Progenitor cell of endocrine pancreas (in vitro differentiated cells): ENCODE results near the gene SHC3. TPM values are rescaled to one million over a fixed set of nuclear protein-coding genes. Genes with fewer than 3 reads are reported as not detected.

Experiments used
- DNase-seq: peaks from one replicate; pipeline ENCODE4 v3.0.0; 2021; ENCODE audit warnings: low spot score; ENCODE audit not compliant: unreplicated experiment
- H3K27ac Mint-ChIP-seq: 2 replicates; pipeline ENCODE4 v1.8.0; 2021; ENCODE audit warnings: mild to moderate bottlenecking, moderate library complexity, mixed read lengths
- H3K27me3 Mint-ChIP-seq: 2 replicates; pipeline ENCODE4 v1.8.0; 2021; ENCODE audit warnings: mixed read lengths
- H3K36me3 Mint-ChIP-seq: 2 replicates; pipeline ENCODE4 v1.8.0; 2022; ENCODE audit warnings: mixed read lengths; ENCODE audit not compliant: insufficient read depth
- H3K4me1 Mint-ChIP-seq: 2 replicates; pipeline ENCODE4 v1.8.0; 2021; ENCODE audit warnings: low read depth, mixed read lengths
- H3K4me3 Mint-ChIP-seq: 2 replicates; pipeline ENCODE4 v1.8.0; 2021; ENCODE audit warnings: low read depth, mild to moderate bottlenecking, moderate library complexity, mixed read lengths
- H3K9me3 Mint-ChIP-seq: 2 replicates; pipeline ENCODE4 v1.8.0; 2021; ENCODE audit warnings: low read depth, mixed read lengths
- total RNA-seq: library from RNA; stranded (reverse); gene quantifications from 2 replicates; pipeline ENCODE4 v1.2.1, GENCODE V29; 2021
- TF ChIP-seq, protein P1 (sequence below): fragments of 200-600 bp; sonication (generic); IDR thresholded peaks from one replicate; pipeline ENCODE4 v1.5.0; 2021; ENCODE audit warnings: antibody characterized with exemption, mild to moderate bottlenecking; ENCODE audit not compliant: unreplicated experiment

The SHC3 gene
- total RNA-seq, 1 donor from 2014 or later = 1.3 TPM

DNA sequence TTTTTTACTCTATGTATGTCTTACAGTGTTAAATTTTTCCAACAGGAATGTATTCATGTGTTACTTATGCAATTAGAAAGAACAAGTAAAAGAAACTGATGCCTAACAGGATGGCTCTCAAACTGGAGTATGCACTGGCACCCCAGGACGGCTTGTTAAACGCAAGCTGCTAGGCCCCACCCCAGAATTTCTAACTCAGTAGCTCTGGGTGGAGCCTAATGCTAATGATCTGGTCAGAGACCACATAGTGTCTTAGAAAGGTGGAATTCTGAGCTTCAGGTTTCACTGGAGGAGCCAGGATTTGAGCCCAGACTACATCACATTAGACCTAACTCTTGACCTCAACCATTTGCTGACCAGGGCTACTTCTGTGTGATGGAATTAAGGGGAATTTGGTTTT is 34.4 kb downstream of the SHC3 start:
- H3K27me3 Mint-ChIP-seq = peaks cover 5% of the 10 kb centered on the region
- no peak overlapping the region for H3K4me3 Mint-ChIP-seq
- H3K27ac Mint-ChIP-seq = no peak overlapping the region
- TF ChIP-seq, protein P1, sequence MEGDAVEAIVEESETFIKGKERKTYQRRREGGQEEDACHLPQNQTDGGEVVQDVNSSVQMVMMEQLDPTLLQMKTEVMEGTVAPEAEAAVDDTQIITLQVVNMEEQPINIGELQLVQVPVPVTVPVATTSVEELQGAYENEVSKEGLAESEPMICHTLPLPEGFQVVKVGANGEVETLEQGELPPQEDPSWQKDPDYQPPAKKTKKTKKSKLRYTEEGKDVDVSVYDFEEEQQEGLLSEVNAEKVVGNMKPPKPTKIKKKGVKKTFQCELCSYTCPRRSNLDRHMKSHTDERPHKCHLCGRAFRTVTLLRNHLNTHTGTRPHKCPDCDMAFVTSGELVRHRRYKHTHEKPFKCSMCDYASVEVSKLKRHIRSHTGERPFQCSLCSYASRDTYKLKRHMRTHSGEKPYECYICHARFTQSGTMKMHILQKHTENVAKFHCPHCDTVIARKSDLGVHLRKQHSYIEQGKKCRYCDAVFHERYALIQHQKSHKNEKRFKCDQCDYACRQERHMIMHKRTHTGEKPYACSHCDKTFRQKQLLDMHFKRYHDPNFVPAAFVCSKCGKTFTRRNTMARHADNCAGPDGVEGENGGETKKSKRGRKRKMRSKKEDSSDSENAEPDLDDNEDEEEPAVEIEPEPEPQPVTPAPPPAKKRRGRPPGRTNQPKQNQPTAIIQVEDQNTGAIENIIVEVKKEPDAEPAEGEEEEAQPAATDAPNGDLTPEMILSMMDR = no peak
- H3K9me3 Mint-ChIP-seq = peaks cover 3% of the 10 kb centered on the region
- H3K4me1 Mint-ChIP-seq = peaks cover 1% of the 10 kb centered on the region
- no peak for DNase-seq
- no peaks in the 10 kb centered on the region for H3K36me3 Mint-ChIP-seq

DNA sequence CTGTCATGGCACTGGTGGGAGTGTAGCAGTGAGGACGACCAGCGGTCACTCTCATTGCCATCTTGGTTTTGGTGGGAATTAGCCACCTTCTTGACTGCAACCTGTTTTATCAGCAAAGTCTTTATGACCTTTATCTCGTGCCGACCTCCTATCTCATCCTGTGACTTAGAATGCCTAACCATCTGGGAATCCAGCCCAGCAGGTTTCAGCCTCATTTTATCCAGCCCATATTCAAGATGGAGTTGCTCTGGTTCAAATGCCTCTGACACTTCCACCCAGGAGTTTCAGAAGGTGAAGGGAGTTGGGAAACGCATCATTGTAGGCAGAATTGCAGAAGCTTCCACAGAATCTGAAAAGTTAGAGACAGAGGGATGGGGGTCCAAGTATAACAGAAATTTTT is 35.4 kb downstream of the SHC3 start:
- Mint-ChIP-seq H3K4me1 (peaks cover 1% of the 10 kb centered on the region), H3K4me3 (no peak overlapping the region), H3K9me3 (peaks cover 3% of the 10 kb centered on the region), H3K27ac (no peak overlapping the region), H3K27me3 (peaks cover 5% of the 10 kb centered on the region), H3K36me3 (no peaks in the 10 kb centered on the region)
- DNase-seq = no peak
- TF ChIP-seq, protein P1 = no peak

DNA sequence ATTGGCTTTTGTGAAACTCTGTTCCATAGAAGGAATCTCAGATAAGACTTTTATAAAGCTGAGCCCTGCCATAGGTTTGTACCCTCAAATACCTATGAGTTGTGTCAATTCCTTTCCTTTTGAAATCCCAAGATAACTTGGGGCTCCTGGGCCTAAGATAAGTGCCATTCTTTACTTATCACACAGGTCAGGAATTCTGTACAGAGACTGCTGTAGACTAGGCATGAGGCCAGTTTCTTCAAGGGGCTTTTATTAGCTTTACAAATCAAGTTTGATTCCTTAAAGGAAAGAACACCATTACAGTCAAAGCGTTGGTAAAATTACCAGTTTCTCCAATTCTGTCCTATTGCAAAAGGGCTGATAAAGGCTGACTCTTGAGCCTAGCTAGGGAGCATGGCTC is 39.2 kb downstream of the SHC3 start:
- TF ChIP-seq, protein P1 = no peak
- no peak overlapping the region for H3K27ac Mint-ChIP-seq

DNA sequence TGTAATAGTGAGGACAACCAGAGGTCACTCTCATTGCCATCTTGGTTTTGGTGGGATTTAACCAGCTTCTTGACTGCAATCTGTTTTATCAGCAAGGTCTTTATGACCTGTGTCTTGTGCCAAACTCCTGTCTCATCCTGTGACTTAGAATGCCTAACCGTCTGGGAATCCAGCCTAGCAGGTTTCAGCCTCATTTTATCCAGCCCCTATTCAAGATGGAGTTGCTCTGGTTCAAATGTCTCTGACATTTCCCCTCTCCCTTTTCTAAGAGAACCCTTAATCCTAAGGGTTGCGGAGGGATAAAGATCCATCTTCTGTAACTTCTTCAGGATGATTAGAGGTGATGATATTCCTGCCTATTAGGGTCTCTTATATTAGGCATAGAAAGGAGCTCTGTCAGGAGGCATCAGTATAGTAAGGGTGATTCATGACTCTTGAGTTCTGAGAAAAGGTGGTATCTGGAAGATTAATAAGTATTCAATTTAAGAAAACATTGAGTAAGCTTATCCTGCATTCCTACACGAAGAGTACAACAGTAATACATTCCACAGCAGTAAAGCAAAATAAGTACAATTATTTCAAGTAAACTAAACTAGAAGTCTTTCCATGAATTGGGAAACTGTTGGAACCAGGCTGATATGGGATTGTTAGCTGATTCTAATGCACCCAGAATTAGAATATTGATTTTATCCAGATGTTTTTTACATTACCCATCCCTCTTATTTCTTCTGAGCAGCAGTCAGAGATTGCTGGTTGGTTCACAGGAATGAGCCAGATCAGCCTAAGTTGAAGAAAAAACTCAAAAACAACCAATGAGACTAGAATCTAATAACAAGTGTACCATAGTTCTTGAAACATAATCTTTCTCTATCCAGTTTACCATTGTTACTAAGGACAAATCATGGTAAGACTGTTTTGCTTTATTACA is 39.9 kb downstream of the SHC3 start:
- Mint-ChIP-seq H3K4me1 (no peaks in the 10 kb centered on the region), H3K27me3 (no peaks in the 10 kb centered on the region), H3K9me3 (peaks cover 11% of the 10 kb centered on the region), H3K27ac (no peak overlapping the region), H3K36me3 (no peaks in the 10 kb centered on the region), H3K4me3 (no peak overlapping the region)
- no peak for DNase-seq
- TF ChIP-seq, protein P1 = no peak

More for the DNA sequence above, 39.2 kb downstream of the SHC3 start:
- no peaks in the 10 kb centered on the region for H3K27me3 Mint-ChIP-seq
- no peak for DNase-seq
- H3K4me3 Mint-ChIP-seq = no peak overlapping the region
- H3K36me3 Mint-ChIP-seq = no peaks in the 10 kb centered on the region
- H3K4me1 Mint-ChIP-seq = no peaks in the 10 kb centered on the region
- peaks cover 11% of the 10 kb centered on the region for H3K9me3 Mint-ChIP-seq

DNA sequence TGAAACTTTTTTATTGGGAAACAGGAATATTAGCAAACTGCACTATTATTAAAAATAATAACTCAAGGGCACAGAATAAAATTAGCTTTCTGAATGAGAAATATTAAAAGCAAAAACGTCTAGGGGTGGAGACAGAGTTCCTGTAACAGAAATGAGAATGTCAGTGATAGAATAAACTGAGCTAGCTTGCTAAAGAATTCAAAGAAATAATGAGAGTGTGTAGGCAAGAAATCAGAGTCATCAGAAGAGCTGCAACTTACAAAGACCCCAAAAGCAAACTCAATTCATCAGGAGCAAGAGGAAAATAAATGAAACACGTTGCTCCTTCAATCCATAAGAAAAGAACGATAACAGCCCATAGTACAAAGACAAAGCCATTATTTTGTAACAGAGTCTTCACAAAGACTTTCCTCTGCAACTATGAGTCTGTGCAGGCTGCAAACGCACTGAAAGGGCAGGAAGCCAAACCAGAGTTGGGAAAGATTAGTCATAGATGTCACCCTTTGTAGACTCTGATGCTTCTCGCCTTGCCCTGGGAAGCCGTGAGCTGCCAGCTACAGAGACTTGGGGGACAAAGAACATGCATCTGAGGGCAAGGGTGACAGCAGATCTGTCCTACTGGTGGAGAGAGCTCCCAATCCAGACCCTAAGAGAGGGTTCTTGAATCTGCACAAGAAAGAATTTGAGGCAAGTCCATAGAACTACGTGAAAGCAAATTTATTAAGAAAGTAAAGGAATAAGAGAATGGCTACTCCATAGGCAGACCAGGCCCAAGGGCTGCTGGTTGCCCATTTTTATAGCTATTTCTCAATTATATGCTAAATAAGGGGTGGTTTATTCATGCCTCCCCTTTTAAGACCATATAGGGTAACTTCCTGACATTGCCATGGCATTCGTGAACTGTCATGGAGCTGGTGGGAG is 40.8 kb downstream of the SHC3 start:
- Mint-ChIP-seq H3K27ac (no peak overlapping the region), H3K9me3 (peaks cover 14% of the 10 kb centered on the region), H3K36me3 (no peaks in the 10 kb centered on the region), H3K4me3 (no peak overlapping the region), H3K27me3 (no peaks in the 10 kb centered on the region), H3K4me1 (no peaks in the 10 kb centered on the region)
- no peak for DNase-seq
- TF ChIP-seq, protein P1 = no peak
